Endothelial cell of umbilical vein (primary cell): ENCODE results near the gene KCNQ2. TPM values are rescaled to one million over a fixed set of nuclear protein-coding genes. Genes with fewer than 3 reads are reported as not detected.

Experiments
- BruUV-seq: library from RNA; stranded (reverse); fragments of 400-500 nt; replicated peaks from 2 replicates; lab custom pipeline; 2021; lab: Mats Ljungman, UMichigan
- CTCF ChIA-PET: fragments of 300-600, 350-600 bp; sonication (Branson Sonifier 250); formaldehyde crosslinking; loops from one replicate; lab custom pipeline; 2021; ENCODE audit warnings: antibody characterized with exemption, inconsistent platforms; lab: Charles Lee
- POLR2A ChIA-PET: fragments of 300-600, 350-600 bp; sonication (Branson Sonifier 250); formaldehyde crosslinking; loops from one replicate; lab custom pipeline; 2021; ENCODE audit warnings: antibody characterized with exemption, inconsistent platforms; lab: Charles Lee
- DNase-seq: peaks from one replicate; pipeline ENCODE4 v3.0.0-alpha.2; 2011; ENCODE audit warnings: low read depth, low spot score
- FAIRE-seq: peaks from 2 replicates; lab custom pipeline; 2011; peaks lifted over from hg19 to GRCh38; lab: Jason Lieb, UNC
- H2AFZ ChIP-seq: 2 replicates; pipeline ENCODE4 v1.6.0; 2012; ENCODE audit warnings: low read depth, low read length, control low read depth, inconsistent platforms
- H3K27ac ChIP-seq: 2 replicates; pipeline ENCODE4 v1.5.1; 2011; ENCODE audit warnings: low read depth, mild to moderate bottlenecking, control low read depth, low read length, moderate library complexity; ENCODE audit not compliant: insufficient read depth
- H3K27me3 ChIP-seq, 2 experiments: 2 replicates each; pipeline versions ENCODE4 v1.6.0 to v1.6.1; 2011; ENCODE audit warnings: low read length in 2 of 2, mixed read lengths in 1 of 2; ENCODE audit not compliant: control insufficient read depth in 2 of 2, insufficient read depth in 2 of 2
- H3K36me3 ChIP-seq, 2 experiments: 2 replicates in 1 of 2; 3 replicates in 1 of 2; pipeline ENCODE4 v1.5.1; 2011; ENCODE audit warnings: low read length in 2 of 2, mild to moderate bottlenecking in 1 of 2, moderate library complexity in 1 of 2; ENCODE audit not compliant: control insufficient read depth in 2 of 2, insufficient read depth in 2 of 2; ENCODE audit errors: extremely low read depth in 1 of 2
- H3K4me1 ChIP-seq: 3 replicates; pipeline ENCODE4 v1.5.1; 2011; ENCODE audit warnings: mild to moderate bottlenecking, low read length; ENCODE audit not compliant: control insufficient read depth, insufficient read depth; ENCODE audit errors: extremely low read depth
- H3K4me2 ChIP-seq: 2 replicates; pipeline ENCODE4 v1.6.1; 2011; ENCODE audit warnings: low read length, control low read depth, mixed read lengths; ENCODE audit not compliant: insufficient read depth
- H3K4me3 ChIP-seq, 3 experiments: fragments of 200-600 bp in 1 of 3; sonication (generic), shearing (Covaris generic) in 1 of 3; replicated peaks in 1 of 3; 2 replicates each; pipeline ENCODE4 v1.5.1; 2011 to 2016; ENCODE audit warnings: control low read depth in 3 of 3, low read length in 3 of 3, mild to moderate bottlenecking in 2 of 3, inconsistent platforms in 1 of 3, low read depth in 1 of 3, moderate library complexity in 1 of 3; ENCODE audit not compliant: insufficient read depth in 1 of 3
- H3K79me2 ChIP-seq: 2 replicates; pipeline ENCODE4 v1.6.0; 2012; ENCODE audit warnings: low read length, inconsistent platforms; ENCODE audit not compliant: control insufficient read depth, insufficient read depth
- H3K9ac ChIP-seq: replicated peaks from 2 replicates; pipeline ENCODE3; 2011; ENCODE audit warnings: low read length, control low read depth; ENCODE audit not compliant: insufficient read depth; ENCODE audit errors: extremely low read depth
- H3K9me1 ChIP-seq: replicated peaks from 3 replicates; pipeline ENCODE4 v1.6.0; 2011; ENCODE audit warnings: mild to moderate bottlenecking, low read length; ENCODE audit not compliant: control insufficient read depth, insufficient read depth; ENCODE audit errors: extremely low read depth
- H3K9me3 ChIP-seq: replicated peaks from 2 replicates; pipeline ENCODE4 v1.5.1; 2012; ENCODE audit warnings: low read length, inconsistent platforms; ENCODE audit not compliant: control insufficient read depth, insufficient read depth
- H4K20me1 ChIP-seq: replicated peaks from 2 replicates; pipeline ENCODE3; 2011; ENCODE audit warnings: mild to moderate bottlenecking, low read length; ENCODE audit not compliant: control insufficient read depth, insufficient read depth; ENCODE audit errors: extremely low read depth
- FOS ChIP-seq: IDR thresholded peaks from 2 replicates; pipeline ENCODE4 v1.6.1; 2011; ENCODE audit warnings: mild to moderate bottlenecking, low read length, moderate library complexity, borderline replicate concordance; ENCODE audit not compliant: insufficient read depth
- JUN ChIP-seq: IDR thresholded peaks from 2 replicates; pipeline ENCODE4 v1.6.1; 2011; ENCODE audit warnings: borderline replicate concordance, low read depth; ENCODE audit not compliant: insufficient read length, insufficient read depth
- POLR2AphosphoS5 ChIP-seq: IDR thresholded peaks from 2 replicates; pipeline ENCODE4 v1.6.1; 2012; ENCODE audit warnings: low read depth, mild to moderate bottlenecking, control low read depth, low read length, moderate library complexity; ENCODE audit not compliant: insufficient read depth
- dilution Hi-C: fragments of 300-500 bp; cut with MboI; formaldehyde crosslinking; loops from one replicate; pipeline ENCODE4 v1.15.0; 2019; ENCODE audit warnings: low sequenced_read_pairs; ENCODE audit not compliant: extremely low pct_ligation_motif_present
- intact Hi-C: fragments of 100-400 bp; cut with micrococcal nuclease; formaldehyde crosslinking; loops from one replicate; pipeline ENCODE4 v1.10.0; 2022
- polyA plus RNA-seq, 4 experiments: library from polyadenylated mRNA; depleted of rRNA in 3 of 4; stranded (reverse) in 3 of 4; unstranded in 1 of 4; fragments of >200 nt; gene quantifications; 2 replicates each; pipeline versions ENCODE4 v1.2.1 to v1.2.3, GENCODE V29; 2011 to 2012; ENCODE audit warnings: missing spikeins in 1 of 4
- total RNA-seq: library from RNA; stranded (reverse); gene quantifications from 2 replicates; pipeline ENCODE4 v1.2.3, GENCODE V29; 2021

KCNQ2 gene
- total and polyA plus RNA-seq, 2 donors (not counting 3 experiments of a cell fraction or from before 2014, with no cell fraction given): not detected

DNA sequence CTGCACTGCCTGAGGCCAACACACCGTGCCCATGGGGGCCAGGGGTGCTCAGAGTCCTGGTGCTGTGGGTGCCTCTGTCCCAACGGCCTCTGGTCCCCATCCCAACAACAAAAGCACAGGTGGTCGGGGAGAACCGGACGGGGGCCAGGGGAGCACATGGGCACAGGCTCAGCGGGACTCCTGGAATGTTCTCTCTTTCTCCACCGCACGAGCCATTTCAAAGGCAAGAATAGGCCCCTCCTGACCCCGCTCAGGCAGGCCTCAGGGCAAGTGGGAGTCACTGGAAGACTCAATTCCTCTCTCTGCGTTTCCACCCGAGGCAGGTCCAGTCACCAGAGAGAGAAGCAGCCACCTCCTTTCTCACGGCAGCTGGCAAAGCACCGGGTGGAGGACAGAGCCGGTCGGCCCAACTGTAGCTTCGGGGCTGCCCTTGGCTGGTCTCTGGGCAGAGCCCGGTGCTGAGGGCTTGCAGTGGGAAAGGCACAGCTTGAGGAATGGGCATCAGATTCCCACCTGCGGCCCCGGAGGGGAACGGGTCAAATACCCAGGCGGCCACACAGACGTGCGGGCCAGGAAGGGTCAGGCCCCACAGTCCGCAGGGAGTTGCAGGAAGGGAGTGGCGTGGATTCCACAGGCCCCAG is 55.2 kb downstream of the KCNQ2 start:
- Histone ChIP-seq H3K4me3 (no peak overlapping the region), H3K4me1 (no peaks in the 10 kb centered on the region), H3K79me2 (no peaks in the 10 kb centered on the region), H3K27ac (no peak overlapping the region), H3K27me3 (no peaks in the 10 kb centered on the region), H4K20me1 (no peaks in the 10 kb centered on the region), H2AFZ (no peak overlapping the region), H3K9ac (no peak overlapping the region), H3K36me3 (no peaks in the 10 kb centered on the region), H3K9me1 (no peaks in the 10 kb centered on the region), H3K4me2 (no peak overlapping the region), H3K9me3 (no peaks in the 10 kb centered on the region)
- no peak for TF ChIP-seq FOS
- no peak for TF ChIP-seq JUN
- CTCF ChIA-PET: no interaction called here
- POLR2A ChIA-PET: no interaction called here
- dilution Hi-C loops: no loop called here
- FAIRE-seq (no peak), DNase-seq (no peak)
- no TSS peak for BruUV-seq
- intact Hi-C loops: no loop called here

DNA sequence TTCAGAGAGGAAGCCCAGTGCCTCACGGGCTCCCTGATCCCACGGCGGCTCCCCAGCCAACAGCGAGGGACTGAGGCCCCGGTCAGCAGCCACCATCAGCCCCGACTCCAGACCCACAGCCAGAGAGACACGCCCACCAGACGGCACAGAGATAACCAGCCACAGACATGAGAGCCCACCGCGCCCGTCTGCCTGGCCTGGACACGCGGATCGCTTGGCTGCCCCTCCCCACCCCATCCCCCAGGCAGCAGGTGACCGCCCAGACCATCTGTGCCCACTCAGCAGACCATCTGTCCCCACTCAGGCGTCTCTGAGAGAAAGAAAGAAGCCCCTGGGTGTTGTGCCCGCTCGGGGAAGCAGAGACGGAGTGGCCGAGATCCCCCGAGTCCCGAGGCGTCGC is 55.8 kb downstream of the KCNQ2 start:
- no peaks in the 10 kb centered on the region for H4K20me1 ChIP-seq
- intact Hi-C loops: no loop called here
- ChIA-PET CTCF (no interaction called here), POLR2A (no interaction called here)
- no peak overlapping the region for H3K4me3 ChIP-seq
- no TSS peak for BruUV-seq
- no peak overlapping the region for H2AFZ ChIP-seq
- H3K27me3 ChIP-seq: no peaks in the 10 kb centered on the region
- H3K9me1 ChIP-seq: no peaks in the 10 kb centered on the region
- no peak overlapping the region for H3K9ac ChIP-seq
- H3K4me2 ChIP-seq: no peak overlapping the region
- H3K79me2 ChIP-seq: no peaks in the 10 kb centered on the region
- dilution Hi-C loops: no loop called here
- FAIRE-seq: no peak
- no peak for TF ChIP-seq POLR2AphosphoS5
- no peaks in the 10 kb centered on the region for H3K4me1 ChIP-seq
- H3K27ac ChIP-seq: no peak overlapping the region
- DNase-seq: no peak
- H3K9me3 ChIP-seq: no peaks in the 10 kb centered on the region
- H3K36me3 ChIP-seq: no peaks in the 10 kb centered on the region
